Activated CD8-positive, alpha-beta memory T cell treated with anti-CD3 and anti-CD28 coated beads, Interleukin-2, amount 50 U/mL, for 1 hour (primary cell): ENCODE results near the gene PDZD2.
"Not testable (repeated sequence)": the region's sequence is repeated elsewhere in the genome, so short reads cannot be mapped to it uniquely, and the experiment has no call there.

Source experiments
- DNase-seq: peaks from one replicate; pipeline ENCODE4 v3.0.0-alpha.2; 2020; ENCODE audit errors: extremely low read depth

The PDZD2 gene

DNA sequence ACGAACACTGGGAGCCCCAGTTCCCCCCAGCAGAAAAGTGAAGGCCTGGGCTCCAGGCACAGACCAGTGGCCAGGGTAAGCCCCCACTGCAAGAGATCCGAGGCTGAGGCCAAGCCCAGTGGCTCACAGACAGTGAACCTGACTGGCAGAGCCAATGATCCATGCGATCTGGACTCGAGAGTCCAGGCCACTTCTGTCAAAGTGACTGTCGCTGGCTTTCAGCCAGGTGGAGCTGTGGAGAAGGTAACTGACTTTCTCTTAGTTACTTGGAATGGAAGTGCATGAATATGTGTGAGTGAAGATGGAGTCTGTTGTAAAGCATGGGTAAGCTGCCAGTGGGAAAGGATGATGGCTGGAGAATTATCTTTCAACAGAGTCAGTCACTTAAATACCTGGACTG, 435.5 kb downstream of the PDZD2 start:
- no peak for DNase-seq

GRCh38 chr5:32076699-32077695, 438.1 kb downstream of the PDZD2 start:
- no peak for DNase-seq

DNA sequence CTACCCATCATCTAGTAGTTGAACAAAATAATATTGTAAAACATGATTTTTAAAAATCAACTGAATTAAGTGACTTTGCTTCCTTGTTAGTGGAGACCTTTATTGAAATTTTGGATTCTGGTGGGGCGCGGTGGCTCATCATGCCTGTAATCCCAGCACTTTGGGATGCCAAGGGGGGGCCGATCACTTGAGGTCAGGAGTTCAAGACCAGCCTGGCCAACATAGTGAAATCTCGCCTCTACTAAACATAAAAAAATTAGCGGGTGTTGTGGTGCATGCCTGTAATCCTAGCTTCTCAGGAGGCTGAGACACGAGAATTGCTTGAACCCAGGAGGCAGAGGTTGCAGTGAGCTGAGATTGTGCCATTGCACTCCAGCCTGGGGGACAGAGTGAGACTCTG, 439.9 kb downstream of the PDZD2 start:
- DNase-seq: not testable (repeated sequence)

DNA sequence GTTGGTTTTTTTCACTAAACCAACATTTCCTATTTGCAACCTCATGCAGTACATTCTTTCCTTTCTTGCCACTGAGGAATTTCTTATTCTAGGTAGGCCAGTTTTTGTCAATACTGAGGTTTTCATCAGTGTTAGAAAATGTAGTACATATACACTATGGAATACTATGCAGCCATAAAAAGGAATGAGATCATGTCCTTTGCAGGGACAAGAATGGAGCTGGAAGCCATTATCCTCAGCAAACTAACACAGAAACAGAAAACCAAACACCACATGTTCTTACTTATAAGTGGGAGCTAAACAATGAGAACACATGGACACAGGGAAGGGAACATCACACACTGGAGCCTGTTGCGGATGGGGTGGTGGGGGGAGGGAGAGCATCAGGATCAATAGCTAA, 441.6 kb downstream of the PDZD2 start:
- DNase-seq: not testable (repeated sequence)

GRCh38 chr5:32082701-32083100, 443.8 kb downstream of the PDZD2 start:
- no peak for DNase-seq

GRCh38 chr5:32083981-32084430, 445.1 kb downstream of the PDZD2 start:
- no peak for DNase-seq

GRCh38 chr5:32087086-32088082, 448.5 kb downstream of the PDZD2 start:
- DNase-seq: no peak

GRCh38 chr5:32088214-32088613, 449.3 kb downstream of the PDZD2 start:
- DNase-seq: no peak

DNA sequence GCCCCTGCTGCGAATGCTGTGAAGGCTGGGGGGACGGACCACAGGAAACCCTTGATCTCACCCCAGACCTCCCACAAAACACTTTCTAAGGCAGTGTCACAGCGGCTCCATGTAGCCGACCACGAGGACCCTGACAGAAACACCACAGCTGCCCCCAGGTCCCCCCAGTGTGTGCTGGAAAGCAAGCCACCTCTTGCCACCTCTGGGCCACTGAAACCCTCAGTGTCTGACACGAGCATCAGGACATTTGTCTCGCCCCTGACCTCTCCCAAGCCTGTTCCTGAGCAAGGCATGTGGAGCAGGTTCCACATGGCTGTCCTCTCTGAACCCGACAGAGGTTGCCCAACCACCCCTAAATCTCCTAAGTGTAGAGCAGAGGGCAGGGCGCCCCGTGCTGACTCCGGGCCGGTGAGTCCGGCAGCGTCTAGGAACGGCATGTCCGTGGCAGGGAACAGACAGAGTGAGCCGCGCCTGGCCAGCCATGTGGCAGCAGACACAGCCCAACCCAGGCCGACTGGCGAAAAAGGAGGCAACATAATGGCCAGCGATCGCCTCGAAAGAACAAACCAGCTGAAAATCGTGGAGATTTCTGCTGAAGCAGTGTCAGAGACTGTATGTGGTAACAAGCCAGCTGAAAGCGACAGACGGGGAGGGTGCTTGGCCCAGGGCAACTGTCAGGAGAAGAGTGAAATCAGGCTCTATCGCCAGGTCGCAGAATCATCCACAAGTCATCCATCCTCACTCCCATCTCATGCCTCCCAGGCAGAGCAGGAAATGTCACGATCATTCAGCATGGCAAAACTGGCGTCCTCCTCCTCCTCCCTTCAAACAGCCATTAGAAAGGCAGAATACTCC, 450.4 kb downstream of the PDZD2 start:
- DNase-seq: no peak

- no peak for DNase-seq
Measured at GRCh38 chr5:32090026-32090754, 451.3 kb downstream of the PDZD2 start.

DNA sequence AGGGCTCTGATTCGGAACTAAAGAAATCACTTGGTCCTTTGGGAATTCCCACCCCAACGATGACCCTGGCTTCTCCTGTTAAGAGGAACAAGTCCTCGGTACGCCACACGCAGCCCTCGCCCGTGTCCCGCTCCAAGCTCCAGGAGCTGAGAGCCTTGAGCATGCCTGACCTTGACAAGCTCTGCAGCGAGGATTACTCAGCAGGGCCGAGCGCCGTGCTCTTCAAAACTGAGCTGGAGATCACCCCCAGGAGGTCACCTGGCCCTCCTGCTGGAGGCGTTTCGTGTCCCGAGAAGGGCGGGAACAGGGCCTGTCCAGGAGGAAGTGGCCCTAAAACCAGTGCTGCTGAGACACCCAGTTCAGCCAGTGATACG, 451.8 kb downstream of the PDZD2 start:
- DNase-seq: no peak

GRCh38 chr5:32092938-32093812, 454.2 kb downstream of the PDZD2 start:
- peak; percentile 30 for DNase-seq

- DNase-seq: no peak
Measured at GRCh38 chr5:32094691-32095090, 455.8 kb downstream of the PDZD2 start.

GRCh38 chr5:32095261-32095671, 456.3 kb downstream of the PDZD2 start:
- no peak for DNase-seq

- no peak for DNase-seq
Measured at GRCh38 chr5:32096891-32097595, 458.1 kb downstream of the PDZD2 start.

DNA sequence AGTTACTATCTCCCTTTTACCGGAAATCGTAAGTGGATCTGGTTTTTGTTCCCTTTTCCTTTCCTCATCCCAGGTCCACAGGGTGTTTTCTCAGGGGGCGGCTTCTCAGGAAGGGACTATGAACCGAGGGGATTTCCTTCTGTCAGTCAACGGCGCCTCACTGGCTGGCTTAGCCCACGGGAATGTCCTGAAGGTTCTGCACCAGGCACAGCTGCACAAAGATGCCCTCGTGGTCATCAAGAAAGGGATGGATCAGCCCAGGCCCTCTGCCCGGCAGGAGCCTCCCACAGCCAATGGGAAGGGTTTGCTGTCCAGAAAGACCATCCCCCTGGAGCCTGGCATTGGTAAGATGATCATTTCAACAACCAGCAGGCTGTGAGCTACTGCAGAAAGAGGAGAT, 459.4 kb downstream of the PDZD2 start:
- DNase-seq: no peak

DNA sequence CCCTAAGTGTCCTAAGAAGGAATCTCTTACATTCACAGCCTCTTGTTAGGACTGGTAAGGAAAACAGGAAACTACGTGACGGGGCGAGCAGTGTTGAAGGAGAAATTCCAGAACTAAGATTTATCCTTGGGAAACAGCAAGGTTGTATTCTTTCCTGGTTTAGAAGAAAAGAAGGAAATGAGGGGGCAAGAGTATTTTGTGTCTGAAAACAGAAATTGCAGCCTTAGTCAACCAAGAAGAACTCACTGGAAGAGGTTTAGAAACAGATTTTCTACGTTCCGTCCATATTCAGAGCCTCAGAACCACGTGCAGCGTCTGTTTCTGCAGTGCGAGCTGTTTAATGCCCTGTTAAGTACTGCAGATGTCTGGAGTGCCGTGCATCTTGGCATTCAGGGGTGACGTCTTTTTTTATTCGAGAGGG, 460.0 kb downstream of the PDZD2 start:
- no peak for DNase-seq

GRCh38 chr5:32099486-32100035, 460.6 kb downstream of the PDZD2 start:
- DNase-seq: no peak

DNA sequence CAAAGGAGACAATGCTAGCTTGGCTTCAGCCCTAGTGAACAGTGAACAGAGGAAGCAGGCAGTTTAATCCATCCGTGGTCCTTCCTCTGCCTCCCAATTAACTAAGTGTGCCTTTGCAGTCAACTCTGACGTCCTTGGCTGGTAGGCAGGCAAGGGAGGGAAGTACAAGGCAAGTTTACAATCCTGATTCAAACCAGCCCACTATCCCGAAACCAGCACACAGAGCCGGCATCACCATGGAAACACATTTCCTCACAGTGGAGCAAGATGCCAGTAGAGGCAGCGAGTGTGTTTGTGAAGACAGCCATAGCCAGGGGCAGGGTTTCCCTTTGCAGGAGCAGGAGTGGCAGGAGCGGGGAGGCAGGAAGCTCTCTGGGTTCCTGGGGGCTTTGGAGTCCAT, 461.3 kb downstream of the PDZD2 start:
- no peak for DNase-seq
